IPS DF 4.7 (cell line): Measurements from ENCODE around the gene KIF3B.
"Not testable (repeated sequence)": the region's sequence is repeated elsewhere in the genome, so short reads cannot be mapped to it uniquely, and the experiment has no call there.

Experiments used
- DNase-seq: peaks from one replicate; pipeline ENCODE4 v3.0.0-alpha.2; 2013; ENCODE audit warnings: low spot score; ENCODE audit errors: extremely low read depth

Gene KIF3B

DNA sequence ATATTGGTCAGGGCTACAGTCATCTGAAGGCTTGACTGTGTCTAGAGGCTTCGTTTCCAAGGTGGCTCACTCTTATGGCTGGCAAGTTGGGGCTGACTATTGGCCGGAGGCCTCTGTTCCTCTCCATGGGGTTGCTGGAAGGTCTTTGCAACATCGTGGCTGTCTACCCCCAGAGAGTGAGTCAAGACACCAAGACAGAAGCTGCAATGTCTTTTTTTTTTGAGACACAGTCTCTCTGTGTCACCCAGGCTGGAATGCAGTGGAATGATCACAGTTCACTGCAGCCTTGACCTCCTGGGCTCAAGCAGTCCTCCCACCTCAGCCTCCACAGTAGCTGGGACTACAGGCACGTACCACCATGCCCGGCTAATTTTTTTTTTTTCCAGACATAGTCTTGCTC is 29.4 kb upstream of the KIF3B start:
- no peak for DNase-seq

DNA sequence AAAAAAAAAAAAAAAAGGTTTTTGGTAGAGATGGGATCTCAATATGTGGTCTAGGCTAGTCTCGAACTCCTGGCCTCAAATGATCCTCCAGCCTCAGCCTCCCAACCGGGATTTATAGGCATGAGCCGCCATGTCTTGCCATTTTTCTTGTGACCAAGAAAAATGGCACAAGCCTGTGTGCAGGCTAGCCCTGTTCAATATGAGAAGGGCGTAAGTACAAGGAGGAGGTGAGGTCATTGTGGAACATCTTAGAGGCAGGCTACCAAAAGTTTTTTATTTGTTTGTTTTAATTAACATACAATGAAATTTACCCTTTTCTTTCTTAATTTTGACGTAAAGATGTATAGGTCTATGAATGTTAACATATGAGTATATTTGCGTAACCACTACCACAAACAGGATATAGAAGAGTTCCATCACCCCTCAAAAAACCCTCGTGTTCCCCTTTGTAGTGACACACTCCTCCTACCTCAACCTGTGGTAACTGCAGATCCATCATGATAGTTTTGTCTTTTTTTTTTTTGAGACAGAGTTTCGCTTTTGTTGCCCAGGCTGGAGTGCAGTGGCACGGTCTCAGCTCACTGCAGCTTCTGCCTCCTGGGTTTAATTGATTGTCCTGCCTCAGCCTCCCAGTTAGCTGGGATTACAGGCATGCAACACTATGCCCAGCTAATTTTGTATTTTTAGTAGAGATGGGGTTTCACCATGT is 28.3 kb upstream of the KIF3B start:
- DNase-seq: no peak

DNA sequence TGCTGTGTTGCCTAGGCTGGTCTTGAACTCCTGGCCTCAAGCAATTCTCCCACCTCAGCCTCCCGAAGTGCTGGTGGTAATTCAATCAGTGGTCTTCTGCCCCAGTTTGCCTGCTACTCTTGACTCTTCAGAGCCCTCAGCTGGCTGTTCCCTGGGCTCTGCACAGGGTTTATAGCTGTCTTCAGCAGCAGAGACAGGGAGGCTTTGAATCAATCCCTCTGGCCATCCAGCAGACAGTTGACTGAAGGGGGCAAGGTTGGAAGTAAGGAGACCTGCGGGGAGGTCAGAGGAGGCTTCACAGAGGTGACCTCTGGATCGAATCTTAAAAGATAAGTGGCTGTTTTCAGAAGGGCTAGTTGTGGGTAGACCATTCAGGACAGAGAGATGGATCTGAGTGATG is 26.0 kb upstream of the KIF3B start:
- no peak for DNase-seq

DNA sequence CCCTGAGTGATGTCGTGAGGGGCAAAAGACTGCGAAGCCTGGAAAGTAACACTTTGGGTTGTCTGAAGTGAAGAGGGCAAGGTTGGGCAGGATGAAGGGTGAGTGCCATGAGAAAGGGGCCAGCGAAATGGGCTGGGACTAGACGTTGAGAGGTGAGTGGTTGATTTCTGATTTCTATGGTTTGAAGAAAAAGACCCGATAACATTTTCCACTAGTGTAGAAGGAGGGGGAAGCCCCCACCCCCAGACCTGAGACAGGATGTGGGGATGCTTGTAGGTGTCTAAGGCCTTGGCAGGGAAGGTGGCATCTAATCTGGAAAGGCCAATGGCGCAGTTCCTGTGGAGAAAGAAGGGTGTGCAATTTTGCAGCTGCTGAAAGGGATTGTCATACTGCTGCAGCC is 25.3 kb upstream of the KIF3B start:
- DNase-seq: no peak

DNA sequence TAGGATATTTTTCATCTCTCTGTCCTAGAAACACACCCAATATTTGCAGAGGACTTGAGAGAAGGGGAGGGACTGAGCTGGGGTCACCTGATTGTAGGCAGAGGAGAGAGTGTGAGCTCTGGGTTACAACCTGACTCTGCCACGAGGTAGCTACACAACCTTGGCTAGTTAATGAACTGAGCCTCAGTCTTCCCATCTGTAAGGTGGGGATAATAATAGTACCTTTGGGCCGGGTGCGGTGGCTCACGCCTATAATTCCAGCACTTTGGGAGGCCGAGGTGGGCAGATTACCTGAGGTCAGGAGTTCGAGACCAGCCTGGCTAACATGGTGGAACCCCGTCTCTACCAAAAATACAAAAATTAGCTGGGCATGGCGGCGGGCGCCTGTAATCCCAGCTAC is 16.5 kb upstream of the KIF3B start:
- DNase-seq: not testable (repeated sequence)

DNA sequence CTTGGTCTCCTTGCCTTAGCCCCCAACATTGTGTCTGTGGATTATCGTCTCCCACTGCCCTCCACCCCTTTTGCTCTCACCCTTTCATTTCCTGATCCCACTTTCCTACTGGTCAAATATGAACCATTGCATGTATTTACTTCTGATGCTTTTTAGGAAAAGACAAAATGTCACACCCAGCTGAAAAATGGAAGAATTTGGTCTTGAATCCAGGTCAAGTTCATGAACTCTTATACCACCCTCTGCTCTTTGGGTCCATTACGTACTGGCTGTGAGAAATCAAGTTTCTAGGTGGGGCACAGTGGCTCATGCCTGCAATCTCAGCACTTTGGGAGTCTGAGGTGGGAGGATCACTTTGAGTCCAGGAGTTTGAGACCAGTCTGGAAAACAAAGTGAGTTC is 15.8 kb upstream of the KIF3B start:
- DNase-seq: no peak

DNA sequence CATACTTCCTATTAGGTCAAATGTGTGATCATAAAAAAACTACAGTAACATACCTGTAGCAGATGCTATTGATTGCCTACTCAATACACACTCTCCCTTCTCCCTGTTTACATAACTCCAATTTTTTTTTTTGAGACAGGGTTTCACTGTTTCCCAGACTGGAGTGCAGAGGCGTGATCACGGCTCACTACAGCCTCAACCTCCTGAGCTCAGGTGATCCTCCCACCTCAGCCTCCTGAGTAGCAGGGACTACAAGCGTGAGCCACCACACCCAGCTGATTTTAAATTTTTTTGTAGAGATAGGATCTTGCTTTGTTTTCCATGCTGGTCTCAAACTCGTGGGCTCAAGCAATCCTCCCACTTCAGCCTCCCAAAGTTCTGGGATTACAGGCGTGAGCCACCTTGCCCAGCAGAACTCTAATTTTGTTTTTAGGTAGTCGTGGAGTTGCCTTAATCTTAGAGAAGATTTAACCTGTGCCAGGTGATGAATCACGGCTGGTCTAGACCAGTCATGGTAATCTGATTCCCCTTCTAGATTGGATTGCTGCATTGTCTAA is 14.0 kb upstream of the KIF3B start:
- no peak for DNase-seq

DNA sequence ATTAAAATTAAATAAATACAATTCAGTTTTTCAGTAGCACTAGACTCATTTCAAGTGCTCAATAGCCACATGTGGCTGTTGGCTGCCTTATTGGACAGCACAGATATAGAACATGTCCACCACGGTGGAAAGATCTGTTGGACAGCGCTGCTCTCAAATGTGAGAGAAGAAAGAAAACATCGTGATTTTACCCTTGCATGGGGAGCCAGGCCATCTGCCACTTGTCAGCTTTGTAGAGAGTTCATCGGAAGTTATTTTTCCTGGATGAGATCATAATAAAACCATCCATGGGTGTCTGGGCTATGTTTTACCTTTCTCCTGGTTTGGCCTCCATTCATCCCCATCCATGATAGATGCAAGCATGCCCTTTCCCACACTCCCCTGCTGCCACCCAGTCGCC is 5.8 kb upstream of the KIF3B start:
- no peak for DNase-seq

DNA sequence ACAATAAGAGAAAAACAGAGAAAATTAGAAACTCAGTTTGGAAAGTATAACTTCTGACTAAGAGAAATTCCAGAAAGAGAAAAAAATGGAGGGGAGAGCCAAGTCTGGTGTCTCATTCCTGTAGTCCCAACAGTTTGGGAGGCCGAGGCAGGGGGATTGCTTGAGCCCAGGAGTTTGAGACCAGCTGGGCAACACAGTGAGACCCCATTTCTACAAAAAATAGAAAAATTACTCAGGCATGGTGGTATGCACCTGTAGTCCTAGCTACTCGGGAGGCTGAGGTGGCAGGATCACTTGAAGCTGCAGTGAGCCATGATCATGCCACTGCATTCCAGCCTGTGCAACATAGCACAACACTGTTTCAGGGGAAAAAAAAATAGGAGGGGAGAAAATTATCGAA is 3.1 kb upstream of the KIF3B start:
- no peak for DNase-seq

DNA sequence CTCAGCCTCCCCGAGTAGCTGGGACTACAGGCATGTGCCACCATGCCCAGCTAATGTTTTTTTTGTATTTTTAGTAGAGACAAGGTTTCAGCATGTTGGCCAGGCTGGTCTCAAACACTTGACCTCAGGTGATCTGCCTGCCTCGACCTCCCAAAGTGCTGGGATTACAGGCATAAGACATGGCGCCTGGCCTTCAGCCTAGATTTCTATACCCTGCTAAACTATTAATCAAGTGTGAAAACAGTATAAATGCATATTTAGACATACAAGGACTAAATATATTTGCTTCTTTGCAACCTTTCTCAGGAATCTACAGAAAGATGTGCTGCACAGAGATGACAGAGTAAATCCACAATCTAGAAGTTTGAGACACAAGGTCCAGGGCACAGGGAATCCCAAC is 2.3 kb upstream of the KIF3B start:
- DNase-seq: not testable (repeated sequence)

DNA sequence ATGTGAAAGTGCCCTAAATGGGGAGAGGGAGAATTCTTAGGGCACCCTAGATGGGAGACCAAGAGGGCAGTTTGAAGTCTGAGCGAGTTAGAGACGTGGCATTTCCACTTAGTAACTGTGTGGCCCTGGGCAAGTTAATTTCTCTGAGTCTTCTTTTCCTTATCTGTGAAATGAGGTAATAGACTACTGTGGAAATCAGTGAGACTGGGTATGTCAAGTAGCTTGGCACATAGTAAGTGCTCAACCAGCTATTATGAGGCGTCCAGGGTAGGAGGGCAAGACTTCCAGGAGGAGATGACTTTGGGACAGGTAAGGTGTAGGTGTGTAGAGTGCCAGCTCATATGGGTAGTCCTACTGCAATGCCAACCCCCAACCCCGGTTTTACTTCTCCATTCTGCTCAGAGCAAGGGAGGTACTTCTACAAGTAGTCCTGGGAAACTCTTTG is 770 bp downstream of the KIF3B start:
- no peak for DNase-seq

DNA sequence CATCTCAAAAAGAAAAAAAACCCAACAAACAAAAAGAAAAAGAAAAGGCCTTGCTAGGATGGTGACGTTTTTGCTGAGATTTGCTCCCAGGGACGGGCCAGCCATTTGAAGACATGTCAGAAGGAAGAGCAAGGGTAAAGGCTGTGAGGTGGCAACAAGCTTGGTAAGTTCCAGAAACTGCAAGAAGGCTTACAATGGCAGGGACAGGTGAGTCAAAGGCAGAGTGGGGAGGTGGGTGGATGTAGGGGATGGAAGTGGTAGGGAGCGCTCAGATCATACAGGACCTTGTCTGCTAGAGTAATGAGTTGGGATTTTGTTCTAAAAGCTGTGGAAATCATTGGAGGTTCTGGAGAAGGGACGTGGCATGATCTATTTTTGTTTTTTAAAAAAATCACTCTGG is 4.3 kb downstream of the KIF3B start:
- DNase-seq: no peak

DNA sequence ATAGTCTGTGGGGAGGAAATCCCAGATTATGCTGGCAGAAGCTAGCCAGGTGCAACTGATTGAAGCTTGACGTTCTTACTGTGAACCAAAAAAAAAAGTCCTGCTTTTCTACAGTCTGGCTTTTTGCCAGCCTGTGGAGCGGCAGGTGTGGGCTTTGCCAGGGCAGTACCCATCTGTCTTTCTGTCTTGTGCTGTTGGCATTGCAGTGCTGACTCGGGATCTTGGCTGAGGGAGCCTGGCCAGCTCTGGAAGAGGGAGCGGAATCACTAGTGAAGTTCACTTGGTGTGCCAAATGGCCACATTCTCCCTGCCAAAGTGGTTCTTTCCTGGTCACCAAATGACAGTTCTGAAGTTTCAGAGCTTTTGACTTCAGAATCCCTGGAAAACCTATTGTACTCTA is 5.0 kb downstream of the KIF3B start:
- no peak for DNase-seq

DNA sequence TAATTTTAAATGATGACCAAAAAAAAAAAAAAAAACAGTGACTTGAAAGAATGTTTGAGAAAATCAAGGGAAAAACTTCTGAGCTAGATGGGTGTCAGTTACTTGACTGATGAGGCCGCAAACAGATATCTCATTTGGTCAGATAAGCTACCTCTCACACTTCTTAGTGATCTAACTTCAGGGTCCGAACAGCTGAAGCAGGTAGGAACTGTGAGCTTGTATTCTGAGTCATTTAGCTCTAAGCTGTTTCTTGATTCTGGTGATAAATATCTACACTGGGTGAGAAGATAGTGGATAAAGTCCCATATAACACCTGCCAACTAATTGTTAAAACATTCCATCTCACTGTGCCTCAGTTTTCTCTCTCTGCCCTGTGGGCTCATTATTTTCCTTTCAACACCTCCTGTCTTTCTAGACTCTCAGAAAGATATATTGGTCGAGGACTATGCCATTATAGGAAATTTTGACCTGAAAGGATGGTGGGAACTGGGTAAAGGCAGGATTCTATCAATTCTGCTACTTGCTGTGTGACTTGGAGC is 7.7 kb downstream of the KIF3B start:
- DNase-seq: no peak

DNA sequence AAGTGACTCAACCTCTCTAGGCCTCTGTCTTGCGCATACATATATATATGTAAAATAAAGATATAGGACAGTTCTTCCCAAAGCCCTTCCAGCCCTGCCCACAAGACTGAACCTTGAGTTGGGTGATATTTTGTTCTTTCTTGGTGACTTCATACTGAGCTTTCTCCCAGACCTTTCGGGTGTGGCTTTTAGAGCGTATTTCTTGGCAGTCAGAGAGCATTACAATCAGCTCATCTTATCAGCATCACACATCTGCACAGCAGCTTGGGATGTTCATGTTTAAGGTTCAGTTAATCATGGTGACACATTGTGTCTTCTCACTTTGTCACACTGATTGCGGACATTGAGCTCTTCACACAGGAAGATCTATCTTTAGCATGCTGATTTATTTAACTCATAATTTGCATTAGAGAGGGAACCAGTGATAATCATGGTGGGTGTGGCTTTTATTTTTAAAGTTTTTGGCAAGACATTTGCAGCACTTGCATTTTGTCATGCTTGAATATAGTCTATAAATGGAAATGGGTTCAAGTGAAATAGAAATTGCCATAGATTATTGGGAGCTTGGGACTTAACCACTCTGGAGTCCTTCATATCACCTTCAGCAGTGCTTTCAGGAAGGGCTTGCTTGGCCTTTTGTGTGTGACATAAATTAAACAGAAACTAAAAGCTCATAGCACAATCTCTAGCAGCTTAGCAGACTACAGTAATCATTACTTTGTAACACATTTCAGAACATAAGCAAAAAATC is 8.3 kb downstream of the KIF3B start:
- DNase-seq: no peak

DNA sequence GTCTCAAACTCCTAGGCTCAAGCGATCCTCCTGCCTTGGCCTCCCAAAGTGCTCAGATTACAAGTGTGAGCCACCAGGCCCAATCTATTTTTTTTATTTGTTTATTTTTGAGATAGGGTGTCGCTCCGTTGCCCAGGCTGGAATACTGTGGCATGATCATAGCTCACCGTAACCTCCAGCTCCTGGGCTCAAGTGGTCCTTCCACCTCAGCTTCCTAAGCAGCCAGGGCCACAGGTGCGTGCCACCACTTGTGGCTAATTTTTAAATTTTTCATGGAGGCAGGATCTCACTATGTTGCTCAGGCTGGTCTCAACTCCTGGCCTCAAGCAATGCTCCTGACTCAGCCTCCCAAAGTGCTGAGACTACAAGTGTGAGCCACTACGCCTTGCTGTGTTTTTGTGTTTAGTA is 9.8 kb downstream of the KIF3B start:
- DNase-seq: no peak

DNA sequence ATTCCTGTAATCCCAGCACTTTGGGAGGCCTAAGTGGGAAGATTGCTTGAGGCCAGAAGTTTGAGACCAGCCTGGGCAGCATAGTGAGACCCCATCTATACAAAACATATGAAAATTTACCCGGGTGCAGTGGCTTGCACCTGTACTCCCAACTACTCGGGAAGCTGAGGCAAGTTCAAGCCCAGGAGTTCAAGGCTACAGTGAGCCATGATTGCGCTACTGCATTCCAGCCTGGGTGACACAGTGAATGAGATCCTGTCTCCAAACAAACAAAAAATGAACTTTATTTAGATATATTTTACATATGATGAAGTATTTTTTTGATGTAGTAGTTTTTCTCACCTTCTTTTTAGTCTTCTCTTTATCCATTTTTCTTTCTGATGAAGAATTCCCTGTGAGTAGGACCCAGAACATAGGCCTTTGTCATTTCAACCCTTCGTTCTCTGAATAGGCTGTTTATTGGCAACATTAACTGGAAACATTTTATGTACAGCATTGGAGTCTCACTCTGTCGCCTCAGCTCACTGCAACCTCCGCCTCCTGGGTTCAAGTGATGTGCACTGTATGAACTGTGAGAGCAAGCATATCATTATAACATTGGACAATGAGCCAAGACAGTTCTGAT is 10.9 kb downstream of the KIF3B start:
- no peak for DNase-seq

DNA sequence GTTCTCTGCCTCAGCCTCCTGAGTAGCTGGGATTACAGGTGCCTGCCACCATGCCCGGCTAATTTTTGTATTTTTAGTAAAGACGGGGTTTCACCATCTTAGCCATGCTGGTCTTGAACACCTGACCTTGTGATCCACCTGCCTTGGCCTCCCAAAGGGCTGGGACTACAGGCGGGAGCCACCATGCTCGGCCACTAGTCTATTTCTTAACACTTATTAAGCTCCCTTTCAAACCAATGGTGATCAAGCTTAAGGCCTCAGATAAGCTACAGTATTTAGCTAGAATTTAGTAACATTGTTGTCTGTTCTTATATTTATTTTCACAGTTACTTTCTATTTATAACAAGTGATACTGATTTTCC is 11.8 kb downstream of the KIF3B start:
- DNase-seq: not testable (repeated sequence)

DNA sequence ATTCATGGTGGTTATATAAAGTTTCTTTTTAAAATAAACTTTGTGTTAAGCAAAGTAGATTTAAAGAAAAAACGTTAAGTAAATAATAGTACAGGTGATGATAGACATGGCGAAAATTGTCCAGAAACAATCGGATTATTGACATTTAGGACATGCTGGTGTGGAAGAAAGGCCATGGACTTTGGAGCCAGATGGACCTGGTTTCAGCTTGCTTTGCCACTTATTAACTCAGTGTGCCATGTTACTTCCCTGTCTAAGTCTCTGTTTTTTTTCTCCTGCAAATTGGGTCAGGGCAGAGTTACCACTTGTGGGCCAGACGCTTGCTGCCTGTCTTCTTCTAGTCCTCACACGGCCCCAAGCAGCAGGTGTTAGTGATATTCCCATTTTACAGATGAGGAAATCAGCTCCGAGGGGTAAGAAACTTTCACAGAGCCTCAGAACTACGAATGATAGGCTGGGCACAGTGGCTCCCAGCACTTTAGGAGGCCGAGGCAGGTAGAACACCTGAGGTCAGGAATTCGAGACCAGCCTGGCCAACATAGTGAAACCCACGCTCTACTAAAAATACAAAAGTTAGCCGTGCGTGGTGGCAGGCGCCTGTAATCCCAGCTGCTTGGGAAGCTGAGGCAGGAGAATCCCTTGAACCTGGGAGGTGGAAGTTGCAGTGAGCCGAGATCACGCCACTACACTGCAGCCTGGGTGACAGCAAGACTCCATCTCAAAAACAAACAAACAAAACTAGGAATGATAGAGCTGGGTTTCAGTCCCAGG is 12.4 kb downstream of the KIF3B start:
- DNase-seq: no peak

DNA sequence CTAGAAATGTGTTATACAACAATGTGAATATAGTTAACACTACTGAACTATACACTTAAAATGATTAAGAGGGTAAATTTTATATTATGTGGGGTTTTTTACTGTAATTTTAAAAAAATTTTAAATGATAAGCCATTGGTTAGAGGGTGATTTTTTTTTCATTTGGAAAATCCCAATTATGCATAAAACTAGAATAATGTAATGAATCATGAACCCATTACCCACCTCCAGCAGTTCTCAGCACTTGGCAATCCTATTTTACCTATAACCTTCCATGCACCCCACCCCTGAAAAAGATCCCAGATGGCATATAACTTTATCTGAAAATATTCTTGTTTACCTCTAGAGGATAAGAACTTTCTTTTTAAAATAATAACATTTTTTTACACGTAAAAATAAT is 13.7 kb downstream of the KIF3B start:
- no peak for DNase-seq

DNA sequence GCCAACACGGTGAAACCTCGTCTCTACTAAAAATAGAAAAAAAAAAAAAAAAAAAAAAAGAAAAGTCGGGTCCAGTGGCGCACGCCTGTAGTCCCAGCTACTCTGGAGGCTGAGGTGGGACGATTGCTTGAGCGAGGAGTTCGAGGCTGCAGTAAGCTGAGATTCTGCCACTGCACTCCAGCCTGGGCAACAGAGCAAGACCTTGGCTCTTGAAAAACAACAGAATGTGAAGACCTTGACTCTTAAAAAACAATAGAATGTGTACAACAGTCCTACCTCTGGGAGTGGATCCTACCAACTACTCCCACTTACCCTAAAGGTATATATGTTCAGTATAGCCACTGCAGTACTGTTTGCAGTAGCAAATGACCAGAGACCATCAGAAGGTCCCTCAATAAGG is 15.1 kb downstream of the KIF3B start:
- no peak for DNase-seq
